HG03196 (cell line): ENCODE results near the gene ACTMAP.

Experiments
- ATAC-seq: cut with Tn5 transposase; IDR thresholded peaks from one replicate; pipeline ENCODE4 v1.9.1; 2021; ENCODE audit not compliant: unreplicated experiment

Gene ACTMAP

DNA sequence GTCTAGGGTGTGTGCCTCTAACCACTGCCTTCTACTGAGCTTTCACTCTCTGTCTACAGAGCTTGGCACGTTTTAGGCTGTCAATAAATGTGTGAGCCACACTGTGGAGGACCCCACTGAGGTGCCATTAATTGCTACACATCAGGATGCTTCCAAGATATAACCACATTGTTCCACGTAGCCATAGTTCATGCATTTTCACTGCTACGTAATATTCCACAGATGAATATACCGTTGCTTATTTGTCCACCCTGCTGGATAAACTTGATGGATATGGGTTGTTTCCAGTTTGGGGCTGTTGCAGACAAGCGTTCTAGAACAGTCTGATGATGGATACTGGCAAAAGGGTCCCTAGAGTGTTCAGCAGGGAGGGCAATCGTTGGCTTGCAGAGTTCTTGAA lies 48.5 kb downstream of the ACTMAP start:
- ATAC-seq = no peak

DNA sequence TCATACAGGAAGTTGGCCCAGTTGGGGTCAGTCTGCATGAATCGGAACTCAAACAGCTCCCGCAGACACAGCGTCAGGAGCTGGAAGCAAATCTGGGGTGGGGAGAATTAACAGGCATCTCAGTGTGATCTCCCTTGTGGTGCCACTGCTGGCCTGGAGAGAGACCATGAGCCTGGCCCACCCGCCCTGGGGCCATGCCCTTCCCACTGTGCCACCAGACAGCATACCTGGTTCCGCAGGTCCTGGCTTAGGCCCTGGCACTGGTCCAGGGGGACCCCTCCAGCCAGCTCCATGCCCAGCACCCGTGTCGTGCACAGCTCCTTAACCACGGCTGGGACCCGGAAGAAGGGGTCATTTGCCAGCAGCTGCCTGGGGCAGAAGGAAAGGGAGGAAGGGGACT lies 50.2 kb downstream of the ACTMAP start:
- no peak for ATAC-seq

DNA sequence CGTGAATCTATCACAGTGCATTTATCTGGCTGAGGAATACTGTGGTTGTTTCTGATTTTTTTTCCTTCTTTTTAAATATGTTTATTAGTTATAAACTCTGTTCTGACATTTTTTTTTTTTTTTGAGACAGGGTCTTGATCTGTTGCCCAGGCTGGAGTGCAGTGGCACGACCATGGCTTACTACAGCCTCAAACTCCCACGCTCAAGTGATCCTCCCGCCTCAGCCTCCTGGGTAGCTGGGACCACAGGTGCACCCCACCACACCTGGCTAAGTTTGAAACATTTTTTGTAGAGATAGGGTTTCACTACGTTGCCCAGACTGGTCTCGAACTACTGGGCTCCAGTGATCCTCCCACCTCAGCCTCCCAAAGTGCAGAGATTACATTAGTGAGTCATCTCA lies 53.3 kb downstream of the ACTMAP start:
- ATAC-seq = no peak

DNA sequence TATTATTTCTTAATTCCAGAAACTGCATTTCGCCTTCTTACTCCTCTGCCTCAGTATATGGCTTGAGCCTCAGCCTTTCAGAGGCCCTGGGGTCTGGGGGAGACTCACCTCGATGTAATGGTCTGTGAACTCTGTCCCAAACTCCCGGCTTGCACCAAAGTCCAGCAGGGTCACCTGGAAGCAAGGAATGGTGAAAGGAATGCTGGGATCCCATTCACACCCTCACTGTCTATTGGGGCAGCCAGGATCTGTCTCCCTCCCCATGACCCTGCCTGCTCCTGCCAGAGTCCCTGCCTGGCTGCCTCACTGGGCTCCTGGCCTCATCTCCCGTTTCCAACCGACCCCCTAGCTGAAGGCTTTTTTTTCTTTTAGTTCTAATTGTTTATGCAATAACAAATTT lies 54.4 kb downstream of the ACTMAP start:
- no peak for ATAC-seq

DNA sequence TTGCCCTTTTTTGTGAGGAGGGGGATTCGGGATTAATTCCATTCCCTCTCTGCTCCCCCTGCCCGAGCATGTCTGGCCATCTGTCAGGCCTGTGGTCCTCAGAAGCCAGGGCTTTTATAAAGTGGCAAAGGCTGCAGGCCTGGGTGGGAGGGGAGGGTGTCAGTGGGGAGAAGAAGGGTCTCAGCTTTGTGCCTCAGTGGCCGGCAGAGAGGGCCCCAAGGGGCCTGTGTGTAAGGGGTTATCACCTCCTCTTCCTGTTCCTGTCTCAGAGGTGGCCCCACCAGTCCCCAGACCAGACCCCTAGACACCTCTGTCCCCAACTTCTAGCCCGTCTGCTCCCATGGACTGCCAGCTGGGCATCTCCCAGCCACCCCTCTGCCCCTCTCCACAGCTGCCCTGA lies 56.4 kb downstream of the ACTMAP start:
- ATAC-seq = no peak

DNA sequence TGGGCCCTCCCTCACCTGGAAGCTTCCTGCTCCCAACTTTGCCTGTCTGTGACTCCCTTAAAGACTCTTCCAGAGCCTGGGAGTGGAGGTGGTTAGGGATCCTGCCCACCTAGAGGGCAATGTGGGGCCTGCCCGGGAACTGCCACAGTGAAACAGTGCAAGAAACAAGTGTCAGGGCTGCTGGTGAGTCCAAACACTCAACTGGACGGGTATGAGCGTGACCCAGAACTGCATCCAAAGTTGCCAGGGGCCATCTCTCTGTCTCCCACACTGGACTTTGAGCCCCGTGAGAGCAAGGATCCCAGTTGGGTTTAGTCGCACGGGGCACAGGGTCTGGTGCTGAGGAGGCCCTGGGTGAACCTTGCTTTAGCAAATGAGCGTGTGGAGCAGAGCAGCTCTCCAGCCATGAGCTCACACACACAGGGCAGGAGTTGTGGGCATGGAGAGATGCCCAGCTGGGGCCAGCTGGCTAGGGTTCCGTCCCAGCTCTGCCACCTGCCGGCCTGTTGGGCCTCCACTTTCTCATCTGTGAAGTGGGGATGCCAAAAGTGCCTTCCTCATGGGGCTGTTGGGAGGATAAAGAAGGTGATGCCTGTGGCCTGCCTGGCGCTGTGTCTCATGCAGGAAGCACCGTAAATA lies 57.0 kb downstream of the ACTMAP start:
- no peak for ATAC-seq

DNA sequence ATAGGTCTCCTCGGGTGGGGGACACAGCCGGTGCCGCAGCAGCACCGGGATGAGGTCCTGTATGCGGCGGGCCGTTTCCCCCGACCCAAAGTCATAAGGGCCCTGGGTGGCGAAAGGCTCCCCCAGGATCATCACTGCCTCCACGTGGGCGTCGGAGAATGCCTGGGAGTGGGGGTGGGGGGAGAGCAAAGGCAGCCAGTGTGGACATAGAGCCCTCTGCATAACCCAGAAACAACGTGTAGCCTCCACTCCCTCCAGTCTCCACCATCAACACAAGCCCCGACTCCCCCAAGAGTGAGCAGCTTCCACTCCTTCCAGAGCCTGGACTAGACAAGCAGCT lies 58.1 kb downstream of the ACTMAP start:
- no peak for ATAC-seq

DNA sequence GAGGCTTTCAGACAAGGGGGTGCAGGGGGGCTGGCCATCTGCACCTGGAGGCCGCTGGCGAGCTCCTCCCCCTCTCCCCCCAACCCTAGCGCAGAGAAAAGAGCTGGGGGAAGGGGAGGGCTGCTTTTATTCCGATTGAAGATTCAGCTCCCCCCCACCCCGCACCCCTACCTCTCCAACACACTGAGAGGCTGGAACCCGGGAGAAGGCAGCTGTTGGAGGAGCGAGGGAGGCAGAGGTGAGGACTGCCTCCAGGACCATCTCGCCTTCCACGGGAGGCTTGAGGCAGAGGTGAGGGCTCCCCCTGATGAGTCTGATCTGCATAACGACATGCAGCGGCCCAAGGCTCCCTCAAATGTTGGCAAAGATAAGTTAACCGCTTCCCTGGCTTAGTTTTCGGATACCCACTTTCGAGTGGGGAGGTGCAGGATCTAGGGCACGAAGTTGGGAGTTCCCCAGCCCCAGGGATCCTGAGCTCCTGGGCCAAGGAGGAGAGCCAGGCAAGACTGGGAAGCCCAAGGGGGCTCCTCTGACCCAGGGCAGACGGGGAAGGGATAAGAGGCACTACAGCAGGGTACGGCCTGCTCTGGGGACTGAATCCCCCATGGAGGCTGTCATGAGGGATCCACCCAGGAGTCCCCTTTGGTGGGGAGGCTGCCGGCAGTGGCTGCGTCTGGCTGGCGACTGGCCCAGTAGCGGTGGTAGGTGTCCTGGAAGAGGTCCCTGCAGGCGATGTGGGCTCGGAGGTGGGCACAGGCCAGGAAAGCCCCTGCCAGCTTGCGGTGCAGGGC lies 58.7 kb downstream of the ACTMAP start:
- no peak for ATAC-seq
